Stimulated activated CD8-positive, alpha-beta memory T cell treated with anti-CD3 and anti-CD28 coated beads, Interleukin-15, amount 100 ng/mL, for 4 hours (primary cell): ENCODE measurements around the gene RDH16.
"Not testable (repeated sequence)": the region's sequence is repeated elsewhere in the genome, so short reads cannot be mapped to it uniquely, and the experiment has no call there.

ENCODE experiments used
- DNase-seq, 2 donors: peaks; one replicate each; pipeline ENCODE4 v3.0.0-alpha.2; 2020; ENCODE audit warnings: low read depth in 2 of 2

RDH16 gene

DNA sequence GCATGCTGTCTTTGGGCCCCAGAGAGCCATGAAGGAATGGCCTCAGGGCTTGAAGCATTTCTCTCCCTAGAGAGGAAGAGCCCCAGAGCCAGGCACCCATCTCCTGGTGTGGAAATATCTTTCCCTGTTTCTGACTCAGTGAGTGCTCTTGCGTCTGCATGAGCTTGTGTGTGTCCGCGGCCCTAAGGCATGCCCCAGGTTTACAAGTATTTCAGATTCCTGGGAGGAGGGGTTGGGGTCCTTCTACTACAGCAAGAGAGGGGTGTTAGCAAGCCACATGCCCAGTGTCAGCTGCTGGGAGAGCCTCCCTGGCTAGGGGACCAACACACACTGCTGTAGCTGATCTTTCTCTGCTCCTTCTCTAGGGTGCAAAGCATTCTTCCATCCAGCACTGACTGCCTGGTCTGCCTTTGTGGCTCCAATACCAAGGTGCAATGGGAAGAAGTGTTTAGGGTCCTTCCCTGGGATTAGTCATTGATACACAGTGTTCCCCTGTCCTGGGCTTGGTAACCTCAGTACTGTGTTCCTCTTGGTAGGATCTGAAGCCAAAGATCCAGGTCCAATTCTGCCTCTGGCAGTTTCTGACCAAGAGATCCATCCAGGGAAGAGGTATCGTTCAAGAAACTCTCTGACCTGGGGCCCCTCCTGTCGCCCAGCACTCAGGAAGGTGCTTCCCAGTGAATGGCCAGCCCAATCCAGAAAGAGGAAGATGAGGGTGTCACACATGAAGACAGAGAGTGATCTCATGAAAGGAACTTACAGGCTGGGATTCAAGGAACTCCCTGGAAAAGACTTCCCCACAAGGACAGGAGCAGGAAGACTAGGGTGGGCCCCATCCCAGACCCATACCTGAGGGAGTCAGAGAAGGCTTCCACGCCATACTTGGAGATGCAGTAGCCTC is 3.1 kb downstream of the RDH16 start:
- no peak for DNase-seq

GRCh38 chr12:56953314-56953713 is 4.1 kb downstream of the RDH16 start:
- DNase-seq, result no peak

DNA sequence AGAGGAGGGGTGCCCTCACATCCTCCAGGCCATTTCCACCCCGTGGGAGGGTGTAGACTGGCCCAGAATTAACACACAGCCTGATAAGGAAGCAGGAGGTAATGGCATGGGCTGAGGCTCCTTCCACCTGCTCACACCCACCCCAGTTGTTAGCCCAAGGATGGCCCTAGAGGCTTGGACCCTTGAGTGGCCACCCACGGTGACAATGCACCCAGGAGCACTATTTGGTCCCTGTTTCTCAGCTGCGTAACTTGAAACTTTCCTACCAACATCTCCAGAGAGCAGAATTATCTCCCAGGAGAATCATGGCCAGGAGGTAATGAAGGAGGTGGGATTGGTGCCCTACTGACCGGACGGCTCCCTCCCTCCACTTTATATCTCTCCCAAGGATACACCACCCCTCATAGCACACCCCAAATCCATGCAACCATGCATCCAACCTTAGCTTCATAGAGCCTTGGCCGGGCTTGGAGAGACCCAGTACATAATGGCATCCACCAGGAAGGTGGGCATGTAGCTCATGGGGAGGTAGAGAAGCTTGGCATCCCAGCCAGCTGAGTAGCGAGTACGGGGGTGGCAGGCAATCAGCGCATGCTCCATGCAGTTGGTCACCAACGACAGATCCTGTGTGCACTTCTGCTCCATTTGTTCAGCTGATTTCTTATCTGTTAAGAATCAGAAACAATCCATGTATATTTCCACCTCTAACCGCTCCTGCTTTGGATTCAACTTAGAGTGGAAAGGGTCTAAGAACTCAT is 5.6 kb downstream of the RDH16 start:
- no peak for DNase-seq

GRCh38 chr12:56948881-56949280 is 8.5 kb downstream of the RDH16 start:
- DNase-seq, result no peak

DNA sequence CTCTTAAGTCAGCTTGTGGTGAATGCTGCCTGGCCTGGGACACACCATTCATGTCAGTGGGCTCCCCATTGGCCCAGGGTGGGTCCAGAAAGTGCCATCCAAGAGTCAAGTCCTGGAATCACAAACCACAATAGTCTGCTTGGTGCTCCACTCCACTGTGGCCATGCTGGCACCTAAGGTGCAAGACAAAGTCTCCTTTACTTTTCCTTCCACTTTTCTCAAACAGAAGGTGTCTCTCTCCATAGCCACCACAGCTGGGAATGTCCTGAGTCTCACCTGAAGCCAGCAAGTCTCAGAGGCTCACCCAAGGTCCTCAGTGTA is 9.0 kb downstream of the RDH16 start:
- DNase-seq, result no peak

- DNase-seq, result no peak
Measured at GRCh38 chr12:56947633-56948456, 9.6 kb downstream of the RDH16 start.

DNA sequence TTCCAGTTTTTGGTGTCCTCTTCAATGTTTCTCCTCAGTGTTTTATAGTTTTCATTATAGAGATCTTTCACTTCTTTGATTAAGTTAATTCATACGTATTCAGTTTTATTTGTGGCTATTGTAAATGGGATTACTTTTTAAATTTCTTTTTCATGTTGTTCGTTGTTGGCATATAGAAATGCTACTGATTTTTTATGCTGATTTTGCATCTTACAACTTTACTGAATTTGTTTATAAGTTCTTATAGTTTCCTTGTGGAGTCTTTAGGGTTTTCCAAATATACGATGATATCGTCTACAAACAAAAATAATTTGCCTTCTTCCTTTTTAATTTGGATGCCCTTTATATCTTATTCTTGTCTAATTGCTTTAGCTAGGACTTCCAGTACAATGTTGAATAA is 13.5 kb downstream of the RDH16 start:
- DNase-seq, result no peak

- not testable (repeated sequence) for DNase-seq
Measured at GRCh38 chr12:56943374-56943773, 14.0 kb downstream of the RDH16 start.

DNA sequence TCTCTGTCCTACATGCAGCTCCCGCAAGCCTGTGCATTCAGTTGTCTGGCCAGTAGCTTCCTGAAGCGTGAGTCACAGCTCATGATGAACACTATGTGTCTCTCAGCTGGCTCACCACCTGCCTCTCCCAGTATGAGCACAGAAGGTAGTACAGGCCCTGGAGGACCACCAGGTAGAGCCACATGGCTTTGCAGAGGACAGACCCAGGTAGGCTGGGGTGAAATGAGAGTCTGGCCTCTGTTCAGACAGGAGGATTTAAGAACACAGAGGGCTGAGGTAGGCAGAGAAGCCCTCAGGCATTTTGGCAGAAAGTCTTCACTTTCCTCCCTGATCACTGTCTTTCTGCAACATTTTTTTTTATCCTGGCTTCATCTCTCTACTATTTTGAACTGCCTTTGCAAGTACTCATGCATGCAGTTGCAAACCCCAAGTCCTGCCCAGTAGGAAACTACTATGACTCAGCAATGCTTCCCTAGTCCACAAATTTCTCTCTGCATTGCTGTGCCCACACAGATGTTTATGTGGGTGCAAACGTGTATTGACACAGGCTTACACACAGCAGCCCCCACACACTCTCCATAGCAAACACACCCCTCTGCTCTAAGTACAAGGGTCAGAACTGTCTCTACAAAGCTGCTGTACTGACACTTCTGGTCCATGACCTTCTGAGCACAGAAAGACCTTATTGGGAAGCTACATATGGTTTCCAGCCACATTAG is 15.9 kb downstream of the RDH16 start:
- DNase-seq, result no peak

GRCh38 chr12:56940942-56941298 is 16.5 kb downstream of the RDH16 start:
- DNase-seq, result not testable (repeated sequence)

- DNase-seq, result no peak
Measured at GRCh38 chr12:56935752-56936151, 21.7 kb downstream of the RDH16 start.

- no peak for DNase-seq
Measured at GRCh38 chr12:56935157-56935556, 22.3 kb downstream of the RDH16 start.

DNA sequence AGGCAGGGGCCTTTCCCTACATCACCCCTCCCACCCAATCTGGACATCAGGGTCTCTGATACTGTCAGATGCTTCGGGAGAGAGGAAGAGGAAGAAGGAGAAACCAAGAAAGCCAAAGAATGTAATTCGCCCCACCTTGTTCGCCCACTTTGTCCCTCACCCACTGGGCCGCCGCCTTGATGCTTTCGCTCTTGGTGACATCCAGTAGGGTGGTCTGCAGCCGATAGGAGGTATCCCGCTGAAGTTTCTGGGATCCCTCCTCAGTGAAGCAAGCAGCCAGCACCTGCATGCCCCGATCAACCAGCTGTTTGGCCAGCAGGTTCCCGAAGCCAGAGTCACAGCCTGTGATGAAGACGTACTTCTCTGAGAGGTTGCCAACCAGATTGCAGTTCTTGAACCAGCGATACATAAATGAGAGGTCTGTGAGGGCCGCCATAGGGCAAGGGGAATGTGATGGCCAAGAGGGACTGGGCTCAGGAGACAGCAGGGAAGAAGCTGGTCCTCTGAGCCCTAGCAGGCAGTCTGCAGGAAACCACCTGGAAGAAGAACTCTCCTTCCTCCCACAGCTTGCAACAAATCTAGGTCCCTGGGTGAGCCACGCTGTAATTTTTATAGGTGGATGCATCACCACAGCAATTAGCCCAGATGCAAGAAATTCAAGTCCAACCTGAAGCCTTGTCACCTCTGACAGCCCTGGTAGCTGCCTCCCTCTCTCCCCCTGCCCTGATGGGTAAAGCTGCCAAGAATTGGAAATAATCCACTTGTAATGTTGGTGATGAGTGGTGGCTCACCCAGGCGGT is 23.4 kb downstream of the RDH16 start, which contains the start of gene SDR9C7:
Gene SDR9C7, minus strand, starts transcription at position 583 of the 800 bp plus-strand sequence. Its CDS starts 147 bp downstream, at position 436.
- DNase-seq, result no peak

GRCh38 chr12:56932867-56933266 is 24.5 kb downstream of the RDH16 start:
- no peak for DNase-seq

DNA sequence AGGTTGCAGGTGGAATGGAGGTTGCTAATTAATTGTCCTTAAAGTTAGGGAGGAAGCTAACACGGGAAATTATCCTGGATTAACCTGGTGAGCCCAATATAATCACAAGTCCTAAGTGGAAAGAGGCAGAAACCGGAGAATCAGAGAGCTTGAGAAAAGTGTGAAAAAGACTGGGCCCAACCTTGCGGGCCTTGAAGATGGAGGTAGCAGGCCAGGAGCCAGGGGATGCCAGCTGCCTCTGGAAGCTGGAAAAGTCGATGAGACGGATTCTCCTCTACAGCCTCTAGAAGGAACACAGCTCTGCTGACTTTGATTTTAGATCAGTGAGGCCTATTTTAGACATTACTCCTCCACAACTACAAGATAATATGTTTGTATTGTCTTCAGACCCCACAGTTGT is 25.3 kb downstream of the RDH16 start:
- no peak for DNase-seq

GRCh38 chr12:56931474-56931978 is 25.9 kb downstream of the RDH16 start:
- DNase-seq, result no peak

DNA sequence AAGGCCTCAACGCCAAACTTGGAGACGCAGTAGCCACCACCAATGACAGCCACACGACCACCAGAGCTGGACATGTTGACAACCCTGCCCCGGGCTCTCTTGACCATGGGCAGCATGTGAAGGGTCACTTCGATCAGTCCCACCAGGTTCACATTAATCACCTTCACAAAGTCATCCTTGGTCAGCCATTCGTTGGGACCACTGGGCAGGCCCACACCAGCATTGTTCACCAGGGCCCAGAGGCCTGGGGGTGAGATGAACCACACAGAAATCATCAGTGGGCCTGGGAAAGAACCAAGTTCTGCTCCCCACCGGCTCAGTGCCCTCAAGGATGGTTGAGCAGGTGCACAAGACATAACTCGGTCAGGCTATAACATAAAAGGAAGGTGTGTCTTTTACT is 27.2 kb downstream of the RDH16 start:
- no peak for DNase-seq

DNA sequence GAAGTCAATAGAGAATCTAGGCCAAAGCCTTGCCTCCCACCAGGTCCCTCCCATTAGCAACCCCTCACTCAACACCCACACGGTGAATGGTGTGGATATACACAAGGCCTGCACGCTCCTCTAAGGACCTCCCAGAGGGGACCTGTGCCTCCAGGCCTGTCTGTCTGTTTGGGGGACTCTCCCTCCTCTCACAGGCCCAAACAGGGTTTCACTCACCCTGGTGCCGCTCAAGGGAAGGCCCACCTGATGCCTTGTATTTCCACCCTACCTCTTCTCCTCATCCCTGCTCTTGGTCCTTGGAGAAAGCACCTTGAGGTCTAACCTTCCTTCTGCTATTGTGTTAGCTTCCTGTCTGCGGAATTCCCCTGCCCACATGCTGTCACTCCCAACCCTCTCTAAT is 27.6 kb downstream of the RDH16 start:
- DNase-seq, result no peak

- no peak for DNase-seq
Measured at GRCh38 chr12:56928262-56928661, 29.1 kb downstream of the RDH16 start.

DNA sequence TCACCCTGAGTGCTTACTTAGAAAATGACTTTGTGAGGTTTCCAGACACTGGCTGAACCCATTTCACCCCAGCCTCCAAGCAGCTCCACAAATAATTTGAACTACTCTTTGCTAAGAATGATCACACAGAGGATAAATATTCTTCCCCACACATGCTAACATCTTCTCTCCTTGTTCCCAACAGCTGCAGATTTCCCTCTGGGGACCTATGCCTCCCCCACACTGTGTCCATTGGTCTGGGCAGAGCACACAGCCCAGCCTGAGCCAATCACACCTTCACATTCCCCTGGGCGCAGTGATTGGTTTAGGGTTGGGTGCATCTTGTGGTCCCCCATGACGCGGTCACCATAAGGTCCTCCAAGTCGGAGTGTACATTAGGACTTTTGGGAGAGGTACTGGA is 30.1 kb downstream of the RDH16 start:
- DNase-seq, result no peak

GRCh38 chr12:56922031-56922430 is 35.4 kb downstream of the RDH16 start:
- DNase-seq, result no peak
